Lower lobe of right lung (tissue), 2 donors: ENCODE data around the gene ERI3. TPM values are rescaled to one million over a fixed set of nuclear protein-coding genes. Genes with fewer than 3 reads are reported as not detected.

Experiments used
- ATAC-seq, 2 donors: fragments of 200-7000 bp; cut with Tn5 transposase; one replicate each; pipeline ENCODE4 v1.9.1; 2020 to 2022; ENCODE audit warnings: mild to moderate bottlenecking in 2 of 2, moderate library complexity in 2 of 2
- DNase-seq: peaks from one replicate; pipeline ENCODE4 v3.0.0-alpha.2; 2020
- H3K27ac ChIP-seq: fragments of 200-600 bp; one replicate; pipeline ENCODE4 v1.8.0; 2022
- H3K27me3 ChIP-seq: fragments of 200-600 bp; one replicate; pipeline ENCODE4 v1.8.0; 2022; ENCODE audit warnings: low read depth
- H3K36me3 ChIP-seq: fragments of 200-600 bp; one replicate; pipeline ENCODE4 v1.8.0; 2022; ENCODE audit warnings: mild to moderate bottlenecking
- H3K4me1 ChIP-seq: fragments of 200-600 bp; one replicate; pipeline ENCODE4 v1.8.0; 2022
- H3K4me3 ChIP-seq: fragments of 200-600 bp; one replicate; pipeline ENCODE4 v1.8.0; 2022; ENCODE audit warnings: mild to moderate bottlenecking
- H3K9me3 ChIP-seq: fragments of 200-600 bp; one replicate; pipeline ENCODE4 v1.8.0; 2022
- CTCF ChIP-seq: fragments of 200-600 bp; IDR thresholded peaks from one replicate; pipeline ENCODE4 v1.8.0; 2022; ENCODE audit warnings: antibody characterized with exemption, mild to moderate bottlenecking
- intact Hi-C: fragments of 100-400 bp; cut with DNase I; formaldehyde crosslinking; loops from one replicate; pipeline ENCODE4 v1.11.0; 2022
- total RNA-seq: library from RNA; stranded (reverse); fragmentation: NEBNext Ultra II Directional; extraction: Animal tissue kit (Norgen Biotek cat#: 25700); gene quantifications from one replicate; pipeline ENCODE4 v1.2.1, GENCODE V29; 2021
- donor health status: DM: no; HTN: yes; CAD: no; lungs with severe emphysema.

Gene ERI3
- total RNA-seq, 1 donor from 2014 or later, result 36.3 TPM

DNA sequence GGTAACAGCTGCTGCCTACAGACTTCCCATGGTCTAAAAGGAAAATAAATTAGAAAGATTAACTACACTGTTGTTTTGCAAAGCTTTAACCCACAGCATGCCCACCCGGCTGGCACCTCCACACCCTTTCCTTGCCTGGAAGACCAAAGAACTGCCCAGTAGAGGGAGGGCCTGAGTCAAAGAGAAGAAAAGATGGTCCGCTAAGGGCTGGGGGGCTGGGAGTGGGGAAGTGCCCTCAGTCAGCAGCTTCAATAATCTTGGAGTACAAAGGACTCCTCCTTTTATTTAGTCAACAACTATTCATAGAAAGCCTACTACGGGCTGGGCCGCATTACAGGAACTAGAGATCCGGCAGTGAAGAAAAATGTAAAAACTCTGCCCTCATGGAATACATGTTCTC, 40.6 kb downstream of the ERI3 start:
- intact Hi-C loops, result no loop called here
- peaks cover 81% of the 10 kb centered on the region for H3K36me3 ChIP-seq
- DNase-seq, result no peak

GRCh38 chr1:44313265-44313918, 41.7 kb downstream of the ERI3 start:
- no peaks in the 10 kb centered on the region for H3K9me3 ChIP-seq
- H3K4me3 ChIP-seq, result no peak overlapping the region
- ATAC-seq, result no peak
- TF ChIP-seq CTCF, result no peak
- peaks cover 81% of the 10 kb centered on the region for H3K36me3 ChIP-seq
- no peak for DNase-seq
- H3K27me3 ChIP-seq, result no peaks in the 10 kb centered on the region
- no peak overlapping the region for H3K27ac ChIP-seq
- no peaks in the 10 kb centered on the region for H3K4me1 ChIP-seq
- intact Hi-C loops, result no loop called here

More for the DNA sequence above, 40.6 kb downstream of the ERI3 start:
- no peak for TF ChIP-seq CTCF
- H3K4me3 ChIP-seq, result no peak overlapping the region
- H3K9me3 ChIP-seq, result no peaks in the 10 kb centered on the region
- no peaks in the 10 kb centered on the region for H3K4me1 ChIP-seq
- H3K27me3 ChIP-seq, result no peaks in the 10 kb centered on the region
- H3K27ac ChIP-seq, result no peak overlapping the region
- no peak for ATAC-seq

- Histone ChIP-seq H3K4me3 (no peak overlapping the region), H3K27ac (no peak overlapping the region), H3K36me3 (peaks cover 86% of the 10 kb centered on the region), H3K4me1 (no peaks in the 10 kb centered on the region), H3K9me3 (no peaks in the 10 kb centered on the region), H3K27me3 (no peaks in the 10 kb centered on the region)
- no peak for TF ChIP-seq CTCF
- intact Hi-C loops, result no loop called here
- no peak for ATAC-seq
- DNase-seq, result no peak
Measured at GRCh38 chr1:44312399-44313196, 42.5 kb downstream of the ERI3 start.

GRCh38 chr1:44310006-44310405, 45.1 kb downstream of the ERI3 start:
- Histone ChIP-seq H3K36me3 (peaks cover 87% of the 10 kb centered on the region), H3K4me3 (no peak overlapping the region), H3K9me3 (no peaks in the 10 kb centered on the region), H3K27ac (no peak overlapping the region), H3K27me3 (no peaks in the 10 kb centered on the region), H3K4me1 (no peaks in the 10 kb centered on the region)
- intact Hi-C loops, result no loop called here
- TF ChIP-seq CTCF, result no peak
- no peak for ATAC-seq
- DNase-seq, result no peak

- ATAC-seq, result no peak
- no peak for TF ChIP-seq CTCF
- no peak overlapping the region for H3K4me3 ChIP-seq
- no peak for DNase-seq
- intact Hi-C loops, result no loop called here
- H3K36me3 ChIP-seq, result peaks cover 91% of the 10 kb centered on the region
- no peak overlapping the region for H3K27ac ChIP-seq
- no peaks in the 10 kb centered on the region for H3K9me3 ChIP-seq
- H3K27me3 ChIP-seq, result no peaks in the 10 kb centered on the region
- no peaks in the 10 kb centered on the region for H3K4me1 ChIP-seq
Measured at GRCh38 chr1:44305962-44306422, 49.1 kb downstream of the ERI3 start.
